ENCODE measurements around the gene PRAMEF11. TPM values are rescaled to one million over a fixed set of nuclear protein-coding genes. Genes with fewer than 3 reads are reported as not detected.
"Not testable (repeated sequence)": the region's sequence is repeated elsewhere in the genome, so short reads cannot be mapped to it uniquely, and the experiment has no call there.

The PRAMEF11 gene
- not detected in 2 replicates for total RNA-seq (2014; rRNA removed; shearing (Covaris generic))

DNA sequence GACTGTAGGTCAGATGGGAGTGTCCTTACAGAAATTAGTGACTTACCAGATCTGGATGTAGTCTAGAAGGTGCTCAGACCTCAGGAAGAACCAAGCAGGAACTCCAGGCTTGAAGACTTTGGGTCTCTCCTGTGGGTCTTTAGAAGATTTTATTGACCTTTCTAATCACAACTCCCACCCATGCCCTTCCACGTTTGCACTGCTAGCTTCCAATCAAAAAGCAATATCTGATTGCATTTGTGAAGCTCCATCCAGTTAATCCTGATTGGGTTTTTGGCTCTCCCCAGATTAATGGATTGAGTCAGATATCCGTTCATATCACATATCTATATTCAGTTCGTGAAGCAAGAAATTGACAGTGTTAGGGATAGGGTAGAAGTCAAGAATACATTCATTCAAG, at the start of gene PRAMEF11:
Gene PRAMEF11, minus strand, starts transcription at position 101 of the 400 bp plus-strand sequence. CDS start 2,621 bp downstream, outside the sequence.
- not testable (repeated sequence) for H3K27me3 ChIP-seq (replicated peaks); H3K27ac ChIP-seq; H3K4me1 ChIP-seq (replicated peaks); H3K9me3 ChIP-seq (replicated peaks); DNase-seq (ENCODE audit: low read depth in 1 of 2, low spot score in 2 of 2); H3K4me3 ChIP-seq; H3K36me3 ChIP-seq

- H3K4me3 ChIP-seq; H3K4me1 ChIP-seq (replicated peaks); H3K27me3 ChIP-seq (replicated peaks); H3K27ac ChIP-seq; DNase-seq (ENCODE audit: low read depth in 1 of 2, low spot score in 2 of 2); H3K9me3 ChIP-seq (replicated peaks); H3K36me3 ChIP-seq: not testable (repeated sequence)
These were observed 47.2 kb upstream of the PRAMEF11 start for GRCh38 chr1:12878453-12878852.

DNA sequence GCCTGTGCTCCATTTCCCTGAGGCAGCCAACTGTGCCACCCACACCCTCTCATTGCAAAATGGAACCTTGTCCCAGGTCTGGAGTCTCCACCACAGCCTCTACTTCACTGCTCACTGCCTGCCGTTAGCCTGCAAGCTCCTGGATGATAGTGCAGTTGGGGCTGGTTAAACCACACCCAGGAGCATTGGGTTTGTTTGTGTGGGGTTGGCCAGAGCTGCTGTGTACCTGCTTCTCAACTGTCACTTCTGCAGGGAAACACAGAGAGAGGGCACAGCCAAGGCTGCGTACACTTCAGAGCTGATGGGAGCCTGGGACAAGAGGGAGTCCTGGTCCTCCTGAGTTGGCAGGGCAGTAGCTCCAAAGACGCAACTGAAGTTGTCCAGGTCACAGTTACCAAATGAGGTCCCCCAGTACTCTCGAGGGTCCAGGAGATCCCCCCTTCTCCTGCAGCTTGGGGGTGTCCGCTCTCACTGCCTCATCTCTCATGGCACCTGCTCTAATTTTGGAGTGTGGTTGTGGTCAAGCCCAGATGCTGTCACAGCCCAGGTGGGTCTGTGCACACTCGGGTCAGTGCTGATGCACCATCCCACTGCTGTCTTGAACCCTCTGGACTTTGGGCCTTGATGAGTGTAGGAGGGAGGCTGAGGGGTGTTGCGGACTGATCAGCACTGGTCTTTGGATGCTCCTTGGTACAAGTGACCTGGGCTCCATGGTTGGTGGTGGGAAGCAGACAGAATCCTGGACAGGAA, 32.1 kb upstream of the PRAMEF11 start:
- H3K4me3 ChIP-seq; H3K36me3 ChIP-seq; H3K4me1 ChIP-seq (replicated peaks); DNase-seq (ENCODE audit: low read depth in 1 of 2, low spot score in 2 of 2); H3K27ac ChIP-seq; H3K27me3 ChIP-seq (replicated peaks); H3K9me3 ChIP-seq (replicated peaks): not testable (repeated sequence)

GRCh38 chr1:12856786-12857185, 25.6 kb upstream of the PRAMEF11 start, which contains the start of gene PRAMEF2:
PRAMEF2 (plus strand) TSS chr1:12857086; CDS start chr1:12859010, 1,924 bp downstream.
- DNase-seq (ENCODE audit: low read depth in 1 of 2, low spot score in 2 of 2); H3K4me1 ChIP-seq (replicated peaks); H3K27ac ChIP-seq; H3K27me3 ChIP-seq (replicated peaks); H3K9me3 ChIP-seq (replicated peaks); H3K36me3 ChIP-seq; H3K4me3 ChIP-seq: not testable (repeated sequence)

DNA sequence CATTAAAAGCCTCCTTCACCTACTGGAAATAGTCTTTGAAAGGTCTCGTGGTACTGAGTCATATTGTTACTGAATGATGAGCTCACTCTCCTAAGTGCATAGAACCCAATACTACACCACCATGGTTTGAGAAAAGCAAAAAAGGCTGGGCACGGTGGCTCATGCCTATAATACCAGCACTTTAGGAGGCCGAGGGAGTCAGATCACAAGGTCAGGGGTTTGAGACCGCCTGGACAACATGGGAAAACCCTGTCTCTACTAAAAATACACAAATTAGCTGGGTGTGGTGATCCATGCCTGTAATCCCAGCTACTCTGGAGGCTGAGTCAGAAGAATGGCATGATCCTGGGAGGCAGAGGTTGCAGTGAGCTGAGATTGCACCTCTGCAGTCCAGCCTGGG, 20.6 kb upstream of the PRAMEF11 start:
- no peaks in the 10 kb centered on the region for H3K4me1 ChIP-seq (replicated peaks)
- 0 out of 2 replicates have a peak overlapping the region, but pooled peaks have one; percentile 9 for H3K27ac ChIP-seq
- no peaks in the 10 kb centered on the region for H3K36me3 ChIP-seq
- peak; percentile 19 to 44 for DNase-seq (ENCODE audit: low read depth in 1 of 2, low spot score in 2 of 2)
- H3K9me3 ChIP-seq (replicated peaks): no peaks in the 10 kb centered on the region
- no peak overlapping the region for H3K4me3 ChIP-seq
- H3K27me3 ChIP-seq (replicated peaks): no peaks in the 10 kb centered on the region

- not testable (repeated sequence) for H3K36me3 ChIP-seq; DNase-seq (ENCODE audit: low read depth in 1 of 2, low spot score in 2 of 2); H3K4me3 ChIP-seq; H3K9me3 ChIP-seq (replicated peaks); H3K27me3 ChIP-seq (replicated peaks); H3K4me1 ChIP-seq (replicated peaks); H3K27ac ChIP-seq
These were observed 17.4 kb upstream of the PRAMEF11 start, which contains the start of gene HNRNPCL1 for GRCh38 chr1:12848620-12849019. HNRNPCL1 (minus strand) TSS chr1:12848720; CDS start chr1:12848289, 431 bp downstream.

DNA sequence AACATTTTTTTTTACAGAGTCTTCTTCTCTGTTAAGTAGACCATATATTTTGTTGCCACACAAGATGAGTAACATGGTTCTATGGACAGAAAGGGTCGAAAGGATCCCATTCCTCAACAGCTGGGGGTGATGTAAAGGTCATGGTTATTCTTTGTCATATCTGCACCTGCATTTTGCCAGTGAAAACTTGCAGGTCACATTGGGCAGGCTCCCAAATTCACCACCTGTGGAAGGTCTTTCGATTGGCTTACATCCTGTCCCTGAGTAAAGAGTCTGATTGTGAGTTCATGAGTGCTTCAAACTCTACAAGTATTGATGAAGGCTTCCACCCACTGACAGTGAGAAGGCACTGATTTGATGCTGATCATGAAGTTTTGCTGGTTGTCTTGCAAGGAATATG, 2.0 kb upstream of the PRAMEF11 start:
- H3K27ac ChIP-seq; DNase-seq (ENCODE audit: low read depth in 1 of 2, low spot score in 2 of 2); H3K4me3 ChIP-seq; H3K9me3 ChIP-seq (replicated peaks); H3K4me1 ChIP-seq (replicated peaks); H3K36me3 ChIP-seq; H3K27me3 ChIP-seq (replicated peaks): not testable (repeated sequence)

GRCh38 chr1:12819061-12819460, 12.1 kb downstream of the PRAMEF11 start:
- not testable (repeated sequence) for H3K27ac ChIP-seq; H3K27me3 ChIP-seq (replicated peaks); H3K36me3 ChIP-seq; H3K9me3 ChIP-seq (replicated peaks); DNase-seq (ENCODE audit: low read depth in 1 of 2, low spot score in 2 of 2); H3K4me3 ChIP-seq; H3K4me1 ChIP-seq (replicated peaks)

DNA sequence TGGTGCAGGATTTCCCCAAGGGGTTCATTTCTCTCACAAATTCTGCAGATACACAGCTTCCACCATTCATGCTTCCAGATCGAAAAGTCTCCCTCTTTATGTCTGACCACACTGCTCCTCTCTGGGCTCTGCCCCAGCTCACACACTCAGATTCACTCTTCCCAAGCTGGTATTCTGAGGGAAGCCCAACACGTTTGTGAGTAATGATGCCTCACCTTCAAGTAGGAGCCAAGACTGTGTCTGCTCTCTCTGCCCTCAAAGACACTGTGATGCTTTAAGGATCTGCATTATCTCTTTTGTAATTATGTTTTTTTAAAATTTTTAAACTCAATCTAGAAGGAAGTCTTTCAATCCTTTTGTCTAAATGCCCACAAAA, 19.8 kb downstream of the PRAMEF11 start:
- H3K4me3 ChIP-seq: no peak overlapping the region
- H3K27me3 ChIP-seq (replicated peaks): no peaks in the 10 kb centered on the region
- no peak overlapping the region for H3K27ac ChIP-seq
- H3K9me3 ChIP-seq (replicated peaks): no peaks in the 10 kb centered on the region
- no peak for DNase-seq (ENCODE audit: low read depth in 1 of 2, low spot score in 2 of 2)
- H3K4me1 ChIP-seq (replicated peaks): no peaks in the 10 kb centered on the region
- H3K36me3 ChIP-seq: no peaks in the 10 kb centered on the region

GRCh38 chr1:12810691-12811408, 20.4 kb downstream of the PRAMEF11 start:
- no peaks in the 10 kb centered on the region for H3K9me3 ChIP-seq (replicated peaks)
- no peaks in the 10 kb centered on the region for H3K27me3 ChIP-seq (replicated peaks)
- no peak for DNase-seq (ENCODE audit: low read depth in 1 of 2, low spot score in 2 of 2)
- H3K27ac ChIP-seq: no peak overlapping the region
- no peaks in the 10 kb centered on the region for H3K36me3 ChIP-seq
- H3K4me1 ChIP-seq (replicated peaks): no peaks in the 10 kb centered on the region
- H3K4me3 ChIP-seq: no peak overlapping the region

DNA sequence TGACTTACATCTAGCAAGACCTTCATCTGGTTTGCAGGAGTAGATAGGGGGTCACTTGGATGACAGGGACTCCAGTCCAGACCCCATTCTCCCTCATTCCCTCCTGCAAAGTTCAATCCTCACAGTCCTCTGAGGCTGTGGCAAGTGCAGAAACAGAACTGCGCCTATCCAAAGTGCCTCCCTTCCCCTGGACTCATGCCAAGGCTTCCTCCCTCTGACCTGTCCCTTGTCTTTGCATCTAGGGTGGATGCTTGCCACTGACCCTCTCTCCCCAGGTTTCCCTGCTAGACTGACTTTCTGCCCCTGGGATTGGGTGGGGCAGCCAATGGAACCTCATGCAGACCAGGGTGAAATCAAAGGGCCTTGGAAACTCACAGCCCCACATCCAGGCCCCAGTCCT, 21.3 kb downstream of the PRAMEF11 start:
- no peaks in the 10 kb centered on the region for H3K27me3 ChIP-seq (replicated peaks)
- no peaks in the 10 kb centered on the region for H3K36me3 ChIP-seq
- H3K4me3 ChIP-seq: no peak overlapping the region
- no peaks in the 10 kb centered on the region for H3K9me3 ChIP-seq (replicated peaks)
- no peak for DNase-seq (ENCODE audit: low read depth in 1 of 2, low spot score in 2 of 2)
- H3K4me1 ChIP-seq (replicated peaks): no peaks in the 10 kb centered on the region
- no peak overlapping the region for H3K27ac ChIP-seq

DNA sequence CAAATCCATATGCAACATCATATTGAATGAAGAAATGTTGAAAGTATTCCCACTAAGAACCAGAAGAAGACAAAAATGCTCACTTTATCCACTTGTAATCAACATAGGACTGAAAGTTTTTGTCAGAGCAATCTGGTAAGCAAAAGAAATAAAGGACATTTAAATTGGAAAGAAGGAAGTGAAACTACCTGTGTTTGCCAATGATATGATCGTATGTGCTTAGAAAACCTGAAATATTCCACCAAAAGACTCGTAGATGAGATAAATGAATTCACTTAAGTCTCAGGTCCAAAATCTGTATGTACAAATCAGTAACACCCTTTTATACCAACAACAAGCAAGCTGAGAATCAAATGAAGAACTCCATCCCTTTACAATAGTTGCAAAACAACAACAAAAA, 31.5 kb downstream of the PRAMEF11 start:
- H3K27ac ChIP-seq: no peak overlapping the region
- no peaks in the 10 kb centered on the region for H3K9me3 ChIP-seq (replicated peaks)
- DNase-seq (ENCODE audit: low read depth in 1 of 2, low spot score in 2 of 2): no peak

GRCh38 chr1:12798911-12799310, 32.3 kb downstream of the PRAMEF11 start:
- H3K4me3 ChIP-seq: no peak overlapping the region
- no peaks in the 10 kb centered on the region for H3K36me3 ChIP-seq
- H3K27me3 ChIP-seq (replicated peaks): no peaks in the 10 kb centered on the region
- H3K4me1 ChIP-seq (replicated peaks): no peaks in the 10 kb centered on the region
- DNase-seq (ENCODE audit: low read depth in 1 of 2, low spot score in 2 of 2): no peak
- H3K9me3 ChIP-seq (replicated peaks): no peaks in the 10 kb centered on the region
- H3K27ac ChIP-seq: no peak overlapping the region

More for the DNA sequence above, 31.5 kb downstream of the PRAMEF11 start:
- Histone ChIP-seq H3K27me3 (replicated peaks) (no peaks in the 10 kb centered on the region), H3K4me3 (no peak overlapping the region), H3K4me1 (replicated peaks) (no peaks in the 10 kb centered on the region), H3K36me3 (no peaks in the 10 kb centered on the region)

- not testable (repeated sequence) for H3K27ac ChIP-seq; H3K27me3 ChIP-seq (replicated peaks); DNase-seq (ENCODE audit: low read depth in 1 of 2, low spot score in 2 of 2); H3K4me1 ChIP-seq (replicated peaks); H3K4me3 ChIP-seq; H3K9me3 ChIP-seq (replicated peaks); H3K36me3 ChIP-seq
These were observed 40.1 kb downstream of the PRAMEF11 start, which contains the start of gene PRAMEF1 for GRCh38 chr1:12791097-12791496. PRAMEF1 (plus strand) TSS chr1:12791397; CDS start chr1:12793228, 1,831 bp downstream.
